Thyroid gland (tissue), 4 donors: ENCODE measurements around the gene AKR1B1.

Experiments
- CTCF ChIP-seq, 6 experiments: fragments of 200-600 bp in 3 of 6; fragments of 450-650 bp in 3 of 6; sonication (generic) in 3 of 6; IDR thresholded peaks; one replicate each; pipeline ENCODE4 v1.5.1; 2016 to 2019; ENCODE audit warnings: antibody characterized with exemption in 6 of 6, mild to moderate bottlenecking in 2 of 6, inconsistent platforms in 1 of 6, moderate library complexity in 1 of 6
- POLR2A ChIP-seq, 2 donors: fragments of 450-650 bp; IDR thresholded peaks; one replicate each; pipeline ENCODE4 v1.6.1; 2017; ENCODE audit warnings: antibody characterized with exemption in 2 of 2, mild to moderate bottlenecking in 2 of 2, moderate library complexity in 1 of 2

- TF ChIP-seq CTCF (IDR thresholded peaks at IDR 0.05) (no peak), POLR2A (IDR thresholded peaks at IDR 0.05) (no peak)
Observed at GRCh38 chr7:134403062-134403461, 55.8 kb downstream of the AKR1B1 start.
